CD4-positive, alpha-beta T cell treated with Interleukin-12 subunit alpha and Interleukin-12 subunit beta, for 1 hour (primary cell): ENCODE data around the gene CALML4.
A peak's percentile ranks its signal among the peaks of the same experiment; 100 is the strongest.
"Not testable (repeated sequence)": the region's sequence is repeated elsewhere in the genome, so short reads cannot be mapped to it uniquely, and the experiment has no call there.

Experiments
- DNase-seq: peaks from one replicate; pipeline ENCODE4 v3.0.0-alpha.2; 2020

Gene CALML4

GRCh38 chr15:68224546-68225250, 19.6 kb upstream of the CALML4 start:
- DNase-seq: no peak

- no peak for DNase-seq
Observed at GRCh38 chr15:68224108-68224507, 19.0 kb upstream of the CALML4 start.

GRCh38 chr15:68223171-68223570, 18.0 kb upstream of the CALML4 start:
- DNase-seq: no peak

- DNase-seq: not testable (repeated sequence)
Observed at GRCh38 chr15:68222432-68222743, 17.3 kb upstream of the CALML4 start.

- not testable (repeated sequence) for DNase-seq
Observed at GRCh38 chr15:68221530-68222431, 16.6 kb upstream of the CALML4 start.

- no peak for DNase-seq
Observed at GRCh38 chr15:68220967-68221366, 15.8 kb upstream of the CALML4 start.

- no peak for DNase-seq
Observed at GRCh38 chr15:68220489-68220888, 15.4 kb upstream of the CALML4 start.

GRCh38 chr15:68218847-68219798, 14.0 kb upstream of the CALML4 start:
- no peak for DNase-seq

- DNase-seq: no peak
Observed at GRCh38 chr15:68218331-68218730, 13.2 kb upstream of the CALML4 start.

- no peak for DNase-seq
Observed at GRCh38 chr15:68217341-68217740, 12.2 kb upstream of the CALML4 start.

GRCh38 chr15:68214838-68215254, 9.7 kb upstream of the CALML4 start:
- no peak for DNase-seq

GRCh38 chr15:68213991-68214837, 9.1 kb upstream of the CALML4 start:
- DNase-seq: no peak

GRCh38 chr15:68213491-68213845, 8.3 kb upstream of the CALML4 start:
- not testable (repeated sequence) for DNase-seq

- DNase-seq: no peak
Observed at GRCh38 chr15:68211656-68212320, 6.7 kb upstream of the CALML4 start.

- DNase-seq: peak; percentile 50
Observed at GRCh38 chr15:68210821-68211655, 5.9 kb upstream of the CALML4 start.

GRCh38 chr15:68210409-68210756, 5.3 kb upstream of the CALML4 start:
- no peak for DNase-seq

- DNase-seq: peak; percentile 13
Observed at GRCh38 chr15:68209735-68210408, 4.7 kb upstream of the CALML4 start.

- DNase-seq: no peak
Observed at GRCh38 chr15:68209272-68209671, 4.1 kb upstream of the CALML4 start.

- no peak for DNase-seq
Observed at GRCh38 chr15:68208636-68209240, 3.6 kb upstream of the CALML4 start.

- DNase-seq: no peak
Observed at GRCh38 chr15:68208136-68208535, 3.0 kb upstream of the CALML4 start.
